CD4-positive, alpha-beta T cell treated with Interleukin-4 for 1 hour (primary cell): ENCODE data around the gene CDK13.

ENCODE experiments used
- DNase-seq, 2 donors: peaks; one replicate each; pipeline ENCODE4 v3.0.0-alpha.2; 2020 to 2022

Gene CDK13

DNA sequence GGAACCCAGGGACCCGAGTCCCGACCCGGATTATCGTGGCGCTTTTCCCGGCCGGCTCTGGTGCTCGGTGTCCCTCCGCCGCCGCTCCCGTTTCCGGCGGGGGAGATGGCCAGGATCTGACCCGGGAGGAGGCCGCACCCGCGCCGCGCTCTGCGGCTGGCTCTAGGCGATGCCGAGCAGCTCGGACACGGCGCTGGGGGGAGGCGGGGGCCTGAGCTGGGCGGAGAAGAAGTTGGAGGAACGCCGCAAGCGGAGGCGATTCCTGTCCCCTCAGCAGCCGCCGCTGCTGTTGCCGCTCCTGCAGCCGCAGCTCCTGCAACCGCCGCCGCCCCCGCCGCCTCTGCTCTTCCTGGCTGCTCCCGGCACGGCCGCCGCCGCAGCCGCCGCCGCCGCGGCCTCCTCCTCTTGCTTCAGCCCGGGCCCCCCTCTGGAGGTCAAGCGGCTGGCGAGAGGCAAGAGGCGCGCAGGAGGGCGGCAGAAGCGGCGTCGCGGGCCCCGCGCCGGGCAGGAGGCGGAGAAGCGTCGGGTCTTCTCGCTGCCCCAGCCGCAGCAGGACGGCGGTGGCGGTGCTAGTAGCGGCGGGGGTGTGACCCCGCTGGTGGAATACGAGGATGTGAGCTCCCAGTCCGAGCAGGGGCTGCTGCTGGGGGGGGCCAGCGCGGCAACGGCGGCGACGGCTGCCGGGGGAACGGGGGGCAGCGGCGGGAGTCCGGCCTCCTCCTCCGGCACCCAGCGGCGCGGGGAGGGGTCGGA is 593 bp downstream of the CDK13 start:
- DNase-seq: peak; percentile 25 to 39

GRCh38 chr7:39951226-39952194 is 1.5 kb downstream of the CDK13 start:
- peak; percentile 71 to 77 for DNase-seq

DNA sequence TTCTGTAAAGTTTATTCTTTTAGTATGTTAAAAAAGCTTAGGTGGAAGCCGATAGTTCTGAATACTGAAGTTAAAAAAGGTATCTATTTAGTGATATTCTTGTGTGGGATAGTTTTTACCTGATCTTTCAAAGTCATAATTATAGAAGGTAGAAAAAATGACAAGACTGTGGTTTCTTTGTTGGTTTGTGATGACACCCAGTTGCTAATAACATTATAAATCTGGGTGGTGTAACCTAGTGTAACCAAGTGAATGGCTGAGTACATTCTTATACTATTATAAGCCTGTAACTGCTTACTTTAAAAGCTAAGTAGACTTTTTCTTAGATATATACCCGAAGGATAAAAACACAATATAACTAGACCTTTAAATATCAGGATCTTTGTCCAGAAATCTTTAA is 2.3 kb downstream of the CDK13 start:
- DNase-seq: peak in 1 of 2 donors; percentile 62

DNA sequence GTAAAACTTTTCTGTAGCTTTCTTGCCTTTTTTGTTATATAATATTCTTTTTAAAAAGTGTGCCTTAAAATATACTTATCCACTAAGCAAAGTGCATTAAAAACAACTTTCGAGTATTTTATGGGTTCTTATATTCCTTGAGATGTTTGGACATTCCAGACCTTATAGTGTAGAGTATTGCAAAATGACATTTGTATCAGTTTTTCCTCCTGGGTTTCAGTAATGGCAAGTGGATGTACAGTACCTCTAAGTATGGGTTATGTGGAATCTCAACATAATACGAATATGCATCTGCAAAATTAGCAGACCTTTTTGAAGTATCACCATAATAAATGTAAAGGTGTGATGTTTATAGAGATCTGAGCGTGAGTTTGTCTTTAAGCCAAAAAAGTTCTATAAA is 2.7 kb downstream of the CDK13 start:
- no peak for DNase-seq

DNA sequence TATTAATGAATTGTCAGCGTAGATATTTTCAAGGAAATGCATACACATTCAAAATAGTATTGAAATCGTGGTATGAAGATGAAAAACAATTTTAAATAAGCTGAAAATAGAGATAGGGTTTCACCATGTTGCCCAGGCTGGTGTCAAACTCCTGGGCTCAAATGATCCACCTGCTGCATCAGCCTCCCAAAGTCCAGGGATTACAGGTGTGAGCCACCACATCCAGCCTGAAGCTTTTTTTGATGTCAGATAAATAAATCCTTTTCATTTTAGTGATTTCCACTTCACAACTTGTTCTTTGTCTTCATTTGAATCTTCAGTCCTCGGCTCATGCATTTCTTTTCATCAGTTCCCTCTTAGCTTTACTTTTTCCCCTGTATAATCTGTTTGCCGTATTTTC is 4.6 kb downstream of the CDK13 start:
- DNase-seq: no peak

GRCh38 chr7:39958038-39958437 is 8.0 kb downstream of the CDK13 start:
- no peak for DNase-seq

GRCh38 chr7:39967406-39968161 is 17.5 kb downstream of the CDK13 start:
- no peak for DNase-seq

DNA sequence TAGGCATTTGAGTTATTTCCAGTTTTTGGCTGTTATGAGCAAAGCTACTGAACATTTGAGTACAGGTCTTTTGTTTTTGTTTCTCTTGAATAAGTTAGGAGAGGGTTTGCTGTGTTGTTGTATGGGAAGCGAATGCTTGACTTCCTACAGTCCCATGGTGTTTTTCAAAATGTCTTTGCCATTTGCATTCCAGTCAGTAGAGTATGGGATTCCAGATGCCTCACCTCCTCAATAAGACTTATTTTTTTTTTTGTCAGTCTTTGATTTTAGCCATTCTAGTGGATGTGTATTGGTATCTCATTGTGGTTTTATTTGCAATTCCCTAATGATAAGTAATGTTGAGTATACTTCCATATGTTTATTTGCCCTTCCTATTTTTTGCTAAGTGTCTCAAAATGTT is 19.4 kb downstream of the CDK13 start:
- DNase-seq: no peak

DNA sequence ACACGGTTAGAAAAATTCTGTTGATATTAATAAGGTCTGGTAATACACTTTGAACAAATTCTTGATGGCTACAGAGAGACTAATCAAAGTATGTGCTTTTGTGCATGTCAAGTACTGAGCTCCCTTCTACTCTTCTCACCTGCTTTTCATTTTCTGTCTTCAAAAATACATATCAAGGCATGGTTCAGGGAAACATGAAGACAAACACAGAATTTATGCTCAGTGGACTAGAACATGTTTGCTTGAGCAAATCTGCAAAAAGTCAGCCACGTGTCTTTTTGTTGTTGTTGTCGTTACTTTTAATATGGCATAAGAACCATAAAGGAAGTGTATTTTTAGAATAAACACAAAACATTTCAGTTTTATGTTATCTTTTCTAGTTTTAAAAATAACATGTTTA is 21.9 kb downstream of the CDK13 start:
- DNase-seq: no peak

DNA sequence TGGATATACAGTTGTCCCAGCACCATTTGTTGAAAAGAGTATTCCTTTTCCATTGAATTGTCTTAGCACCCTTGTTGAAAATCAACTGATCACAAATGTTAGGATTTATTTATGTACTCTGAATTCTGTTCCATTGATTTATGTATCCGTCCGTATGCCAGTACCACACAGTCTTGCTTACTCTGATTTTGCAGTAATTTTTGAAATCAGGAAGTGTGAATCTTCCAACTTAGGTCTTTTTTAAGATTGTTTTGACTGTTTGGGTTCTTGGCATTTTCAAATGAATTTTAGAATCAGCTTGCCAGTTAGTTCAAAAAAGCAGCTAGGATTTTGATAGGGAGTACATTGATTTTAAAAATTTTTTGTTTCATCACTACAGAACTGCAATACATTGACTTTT is 23.7 kb downstream of the CDK13 start:
- no peak for DNase-seq

GRCh38 chr7:39978230-39978934 is 28.3 kb downstream of the CDK13 start:
- DNase-seq: peak in 1 of 2 donors; percentile 15

DNA sequence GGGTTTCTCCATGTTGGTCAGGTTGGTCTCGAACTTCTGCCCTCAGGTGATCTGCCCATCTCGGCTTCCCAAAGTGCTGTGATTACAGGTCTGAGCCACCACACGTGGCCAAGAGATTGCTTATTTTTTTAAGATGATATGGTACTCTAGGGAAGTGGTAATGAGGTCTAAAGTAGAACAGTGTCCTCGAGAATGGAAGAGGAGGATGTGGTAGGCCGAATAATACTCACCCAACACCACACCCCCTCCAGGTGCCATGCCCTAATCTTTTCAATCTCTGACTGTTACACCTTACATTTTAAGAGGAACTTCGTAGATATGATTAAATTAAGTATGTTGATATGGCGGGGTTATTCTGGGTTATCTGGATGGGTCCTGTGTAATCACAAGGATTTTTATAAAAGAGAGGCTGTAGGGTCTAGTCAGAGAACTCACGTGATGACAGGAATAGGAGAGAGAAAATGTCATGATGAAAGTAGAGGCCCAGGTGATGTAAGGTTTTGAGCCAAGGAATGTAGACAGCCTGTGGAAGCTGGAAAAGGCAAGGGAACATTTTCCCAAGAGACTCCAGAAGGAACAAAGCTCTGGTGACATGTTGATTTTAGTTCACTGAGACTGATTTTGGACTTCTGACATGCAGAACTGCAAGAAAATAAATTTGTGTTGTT is 29.5 kb downstream of the CDK13 start:
- peak; percentile 23 to 69 for DNase-seq

GRCh38 chr7:39985398-39985918 is 35.4 kb downstream of the CDK13 start:
- DNase-seq: no peak

- DNase-seq: peak; percentile 26 to 28
Observed at GRCh38 chr7:39987641-39988347, 37.7 kb downstream of the CDK13 start.

- DNase-seq: no peak
Observed at GRCh38 chr7:40000734-40001315, 50.8 kb downstream of the CDK13 start.

GRCh38 chr7:40001649-40002048 is 51.6 kb downstream of the CDK13 start:
- no peak for DNase-seq

DNA sequence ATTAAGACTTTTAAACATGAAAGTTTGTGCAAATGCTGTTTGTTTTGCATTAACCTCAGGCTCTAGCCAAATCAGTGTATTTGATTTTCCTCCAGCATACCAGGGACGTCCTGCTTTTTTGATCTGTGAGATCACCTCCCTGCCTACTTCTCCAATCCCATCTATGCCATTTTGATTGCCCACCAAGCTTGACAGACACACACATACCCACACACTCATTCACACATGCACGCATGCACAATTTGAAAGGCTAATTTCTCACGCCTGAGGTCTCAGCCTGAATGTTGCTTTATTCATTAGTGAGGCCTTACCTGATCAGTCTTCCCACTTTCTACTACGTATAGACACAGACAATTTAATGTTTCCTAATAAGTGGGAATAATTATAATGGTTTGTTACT is 53.5 kb downstream of the CDK13 start:
- DNase-seq: no peak

DNA sequence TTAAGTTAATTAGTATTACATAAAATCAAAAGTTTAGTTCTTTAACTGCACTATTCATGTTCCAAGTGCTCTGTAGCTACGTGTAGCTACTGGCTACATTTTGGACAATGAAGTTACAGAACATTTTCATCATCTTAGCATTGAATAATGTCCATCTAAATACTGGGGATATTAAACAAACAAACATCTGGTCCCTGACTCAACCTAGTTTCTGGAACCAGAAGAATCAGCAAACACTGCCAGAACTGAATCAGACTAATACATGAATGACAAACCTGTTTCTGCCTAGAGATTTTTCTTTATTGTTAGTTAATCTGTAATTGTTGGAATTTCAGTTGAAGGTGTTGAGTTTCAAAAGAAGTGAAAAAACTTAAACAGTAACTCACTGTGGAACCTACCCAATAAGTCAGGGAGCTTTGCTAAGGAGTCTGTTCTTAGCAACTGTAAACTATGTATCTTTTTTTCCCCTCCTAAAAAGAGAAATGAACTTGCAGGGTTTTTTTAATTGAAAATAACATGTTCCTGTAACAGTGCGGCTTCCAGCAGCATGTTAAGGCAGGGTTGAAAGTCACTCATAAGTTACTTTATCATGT is 58.3 kb downstream of the CDK13 start:
- DNase-seq: no peak

DNA sequence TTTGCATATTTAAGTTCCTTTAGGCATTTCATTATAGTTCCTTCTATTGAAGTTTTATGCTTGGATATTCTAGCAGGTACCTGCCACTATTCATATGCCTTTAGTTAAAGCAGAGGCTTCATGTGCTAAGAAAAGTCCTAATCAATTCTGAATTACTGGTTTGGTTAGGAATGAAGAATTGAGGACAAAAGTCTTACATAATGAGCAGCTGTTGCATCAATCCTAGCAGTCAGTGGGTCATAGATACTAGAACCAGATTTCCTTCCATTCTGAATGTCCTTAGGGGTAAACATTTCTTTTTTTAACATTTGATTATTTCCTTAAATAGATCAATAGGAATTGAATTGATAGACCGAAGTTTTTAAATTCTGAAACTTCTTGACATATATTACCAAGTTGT is 59.2 kb downstream of the CDK13 start:
- no peak for DNase-seq

- DNase-seq: no peak
Observed at GRCh38 chr7:40014376-40014775, 64.3 kb downstream of the CDK13 start.
